Vagina (tissue), 2 donors: ENCODE measurements around the gene MYB. TPM values are rescaled to one million over a fixed set of nuclear protein-coding genes. Genes with fewer than 3 reads are reported as not detected.

Experiments
- DNase-seq, 2 donors: peaks; one replicate each; pipeline ENCODE4 v3.0.0-alpha.2; 2017; ENCODE audit errors: extremely low spot score in 2 of 2
- H3K27ac ChIP-seq: fragments of 200-600 bp; sonication (generic); one replicate; pipeline ENCODE4 v1.5.1; 2019
- H3K27me3 ChIP-seq: fragments of 200-600 bp; sonication (generic); one replicate; pipeline ENCODE4 v1.5.1; 2019
- H3K36me3 ChIP-seq, 2 donors: fragments of 200-600 bp; sonication (generic); one replicate each; pipeline ENCODE4 v1.5.1; 2017 to 2019
- H3K4me1 ChIP-seq: fragments of 200-600 bp; sonication (generic); one replicate; pipeline ENCODE4 v1.5.1; 2019
- H3K4me3 ChIP-seq, 2 donors: fragments of 200-600 bp; sonication (generic); 1 replicate in 1 of 2; 2 replicates in 1 of 2; pipeline ENCODE4 v1.5.1; 2016 to 2019
- H3K9me3 ChIP-seq: fragments of 200-600 bp; sonication (generic); one replicate; pipeline ENCODE4 v1.5.1; 2019
- CTCF ChIP-seq, 3 experiments: fragments of 450-650 bp in 2 of 3; fragments of 200-600 bp in 1 of 3; sonication (generic) in 1 of 3; IDR thresholded peaks; one replicate each; pipeline ENCODE4 v1.5.1; 2017 to 2019; ENCODE audit warnings: antibody characterized with exemption in 3 of 3, mild to moderate bottlenecking in 2 of 3, moderate library complexity in 2 of 3
- POLR2A ChIP-seq, 2 donors: fragments of 450-650 bp; IDR thresholded peaks; one replicate each; pipeline ENCODE4 v1.6.1; 2017; ENCODE audit warnings: antibody characterized with exemption in 2 of 2, mild to moderate bottlenecking in 2 of 2, moderate library complexity in 2 of 2
- POLR2AphosphoS5 ChIP-seq, 2 donors: sonication (generic); formaldehyde crosslinking; IDR thresholded peaks; one replicate each; pipeline ENCODE4 v1.9.0; 2017; ENCODE audit warnings: antibody characterized with exemption in 2 of 2, mild to moderate bottlenecking in 2 of 2, low read depth in 1 of 2; ENCODE audit not compliant: insufficient read depth in 1 of 2
- intact Hi-C: fragments of 100-400 bp; cut with DNase I; formaldehyde crosslinking; loops from one replicate; pipeline ENCODE4 v1.15.1; 2023
- microRNA-seq: library from miRNA; unstranded; fragments of <30 nt; microRNA quantifications from one replicate; pipeline ENCODE4, GENCODE V29; 2017; ENCODE audit warnings: borderline number of aligned reads, borderline replicate concordance
- small RNA-seq: library from RNA; depleted of rRNA; stranded (forward); fragments of <200 nt; gene quantifications from one replicate; pipeline ENCODE3, GENCODE V24; 2016
- total RNA-seq: library from RNA; depleted of rRNA; stranded (reverse); fragments of >200 nt; gene quantifications from one replicate; pipeline ENCODE4 v1.2.3, GENCODE V29; 2016

The MYB gene
- total RNA-seq, 1 donor from 2014 or later = 2.5 TPM

- Histone ChIP-seq H3K4me1 (no peaks in the 10 kb centered on the region), H3K27me3 (no peaks in the 10 kb centered on the region), H3K36me3 (no peaks in the 10 kb centered on the region), H3K4me3 (no peak overlapping the region), H3K9me3 (no peaks in the 10 kb centered on the region), H3K27ac (no peak overlapping the region)
- TF ChIP-seq CTCF (IDR thresholded peaks at IDR 0.05) (no peak), POLR2AphosphoS5 (IDR thresholded peaks at IDR 0.05; ENCODE audit: insufficient read depth in 1 of 2, low read depth in 1 of 2) (no peak), POLR2A (IDR thresholded peaks at IDR 0.05) (no peak)
- no peak for DNase-seq
- intact Hi-C loops = no loop called here
Measured at GRCh38 chr6:135268740-135269139, 87.6 kb downstream of the MYB start.

Small RNAs within 50 kb of the gene (microRNA-seq; reads per million reads assigned to microRNA genes)
- not detected for gene MIR548A2

Small RNAs within 50 kb of the gene (small RNA-seq; reads per million reads assigned to genes)
- not detected for gene MIR548A2

Other genes with a start within 250 kb of the MYB start
- gene ALDH8A1, start 231.2 kb upstream of the MYB start, total RNA-seq = not detected
- 41.7 TPM for gene HBS1L, start 126.5 kb upstream of the MYB start, total RNA-seq